Endothelial cell of umbilical vein (primary cell): ENCODE results near the gene TSPAN5. TPM values are rescaled to one million over a fixed set of nuclear protein-coding genes. Genes with fewer than 3 reads are reported as not detected.

Source experiments
- BruUV-seq: library from RNA; stranded (reverse); fragments of 400-500 nt; replicated peaks from 2 replicates; lab custom pipeline; 2021; lab: Mats Ljungman, UMichigan
- CTCF ChIA-PET: fragments of 300-600, 350-600 bp; sonication (Branson Sonifier 250); formaldehyde crosslinking; loops from one replicate; lab custom pipeline; 2021; ENCODE audit warnings: antibody characterized with exemption, inconsistent platforms; lab: Charles Lee
- POLR2A ChIA-PET: fragments of 300-600, 350-600 bp; sonication (Branson Sonifier 250); formaldehyde crosslinking; loops from one replicate; lab custom pipeline; 2021; ENCODE audit warnings: antibody characterized with exemption, inconsistent platforms; lab: Charles Lee
- DNase-seq: peaks from one replicate; pipeline ENCODE4 v3.0.0-alpha.2; 2011; ENCODE audit warnings: low read depth, low spot score
- FAIRE-seq: peaks from 2 replicates; lab custom pipeline; 2011; peaks lifted over from hg19 to GRCh38; lab: Jason Lieb, UNC
- H2AFZ ChIP-seq: 2 replicates; pipeline ENCODE4 v1.6.0; 2012; ENCODE audit warnings: low read depth, low read length, control low read depth, inconsistent platforms
- H3K27ac ChIP-seq: 2 replicates; pipeline ENCODE4 v1.5.1; 2011; ENCODE audit warnings: low read depth, mild to moderate bottlenecking, control low read depth, low read length, moderate library complexity; ENCODE audit not compliant: insufficient read depth
- H3K27me3 ChIP-seq, 2 experiments: 2 replicates each; pipeline versions ENCODE4 v1.6.0 to v1.6.1; 2011; ENCODE audit warnings: low read length in 2 of 2, mixed read lengths in 1 of 2; ENCODE audit not compliant: control insufficient read depth in 2 of 2, insufficient read depth in 2 of 2
- H3K36me3 ChIP-seq, 2 experiments: 2 replicates in 1 of 2; 3 replicates in 1 of 2; pipeline ENCODE4 v1.5.1; 2011; ENCODE audit warnings: low read length in 2 of 2, mild to moderate bottlenecking in 1 of 2, moderate library complexity in 1 of 2; ENCODE audit not compliant: control insufficient read depth in 2 of 2, insufficient read depth in 2 of 2; ENCODE audit errors: extremely low read depth in 1 of 2
- H3K4me1 ChIP-seq: 3 replicates; pipeline ENCODE4 v1.5.1; 2011; ENCODE audit warnings: mild to moderate bottlenecking, low read length; ENCODE audit not compliant: control insufficient read depth, insufficient read depth; ENCODE audit errors: extremely low read depth
- H3K4me2 ChIP-seq: 2 replicates; pipeline ENCODE4 v1.6.1; 2011; ENCODE audit warnings: low read length, control low read depth, mixed read lengths; ENCODE audit not compliant: insufficient read depth
- H3K4me3 ChIP-seq, 3 experiments: fragments of 200-600 bp in 1 of 3; sonication (generic), shearing (Covaris generic) in 1 of 3; replicated peaks in 1 of 3; 2 replicates each; pipeline ENCODE4 v1.5.1; 2011 to 2016; ENCODE audit warnings: control low read depth in 3 of 3, low read length in 3 of 3, mild to moderate bottlenecking in 2 of 3, inconsistent platforms in 1 of 3, low read depth in 1 of 3, moderate library complexity in 1 of 3; ENCODE audit not compliant: insufficient read depth in 1 of 3
- H3K79me2 ChIP-seq: 2 replicates; pipeline ENCODE4 v1.6.0; 2012; ENCODE audit warnings: low read length, inconsistent platforms; ENCODE audit not compliant: control insufficient read depth, insufficient read depth
- H3K9ac ChIP-seq: replicated peaks from 2 replicates; pipeline ENCODE3; 2011; ENCODE audit warnings: low read length, control low read depth; ENCODE audit not compliant: insufficient read depth; ENCODE audit errors: extremely low read depth
- H3K9me1 ChIP-seq: replicated peaks from 3 replicates; pipeline ENCODE4 v1.6.0; 2011; ENCODE audit warnings: mild to moderate bottlenecking, low read length; ENCODE audit not compliant: control insufficient read depth, insufficient read depth; ENCODE audit errors: extremely low read depth
- H3K9me3 ChIP-seq: replicated peaks from 2 replicates; pipeline ENCODE4 v1.5.1; 2012; ENCODE audit warnings: low read length, inconsistent platforms; ENCODE audit not compliant: control insufficient read depth, insufficient read depth
- H4K20me1 ChIP-seq: replicated peaks from 2 replicates; pipeline ENCODE3; 2011; ENCODE audit warnings: mild to moderate bottlenecking, low read length; ENCODE audit not compliant: control insufficient read depth, insufficient read depth; ENCODE audit errors: extremely low read depth
- CTCF ChIP-seq, 2 donors: IDR thresholded peaks; 1 replicate in 1 of 2; 2 replicates in 1 of 2; pipeline ENCODE4 v1.5.1; 2011; ENCODE audit warnings: low read length in 2 of 2, mild to moderate bottlenecking in 2 of 2, moderate library complexity in 2 of 2, control low read depth in 1 of 2, inconsistent platforms in 1 of 2, low read depth in 1 of 2; ENCODE audit not compliant: insufficient read depth in 1 of 2; ENCODE audit errors: extremely low read depth in 1 of 2
- EZH2 ChIP-seq: IDR thresholded peaks from 2 replicates; pipeline ENCODE4 v1.6.1; 2012; ENCODE audit warnings: borderline replicate concordance, low read depth, mild to moderate bottlenecking, moderate library complexity, low read length, inconsistent platforms; ENCODE audit not compliant: severe bottlenecking
- FOS ChIP-seq: IDR thresholded peaks from 2 replicates; pipeline ENCODE4 v1.6.1; 2011; ENCODE audit warnings: mild to moderate bottlenecking, low read length, moderate library complexity, borderline replicate concordance; ENCODE audit not compliant: insufficient read depth
- GATA2 ChIP-seq: IDR thresholded peaks from 2 replicates; pipeline ENCODE4 v1.7.0; 2011; ENCODE audit warnings: low read depth, mild to moderate bottlenecking, moderate library complexity, mixed read lengths, low read length; ENCODE audit not compliant: insufficient read length, insufficient read depth
- JUN ChIP-seq: IDR thresholded peaks from 2 replicates; pipeline ENCODE4 v1.6.1; 2011; ENCODE audit warnings: borderline replicate concordance, low read depth; ENCODE audit not compliant: insufficient read length, insufficient read depth
- MAX ChIP-seq: IDR thresholded peaks from 2 replicates; pipeline ENCODE4 v1.6.1; 2011; ENCODE audit not compliant: insufficient read depth, insufficient read length
- MYC ChIP-seq: IDR thresholded peaks from one replicate; pipeline ENCODE4 v1.6.1; 2011; ENCODE audit warnings: mild to moderate bottlenecking, low read depth, low read length
- POLR2A ChIP-seq: IDR thresholded peaks from 2 replicates; pipeline ENCODE4 v1.6.1; 2012; ENCODE audit warnings: low read depth, mild to moderate bottlenecking, control low read depth, low read length
- POLR2AphosphoS5 ChIP-seq: IDR thresholded peaks from 2 replicates; pipeline ENCODE4 v1.6.1; 2012; ENCODE audit warnings: low read depth, mild to moderate bottlenecking, control low read depth, low read length, moderate library complexity; ENCODE audit not compliant: insufficient read depth
- dilution Hi-C: fragments of 300-500 bp; cut with MboI; formaldehyde crosslinking; loops from one replicate; pipeline ENCODE4 v1.15.0; 2019; ENCODE audit warnings: low sequenced_read_pairs; ENCODE audit not compliant: extremely low pct_ligation_motif_present
- intact Hi-C: fragments of 100-400 bp; cut with micrococcal nuclease; formaldehyde crosslinking; loops from one replicate; pipeline ENCODE4 v1.10.0; 2022
- polyA plus RNA-seq, 4 experiments: library from polyadenylated mRNA; depleted of rRNA in 3 of 4; stranded (reverse) in 3 of 4; unstranded in 1 of 4; fragments of >200 nt; gene quantifications; 2 replicates each; pipeline versions ENCODE4 v1.2.1 to v1.2.3, GENCODE V29; 2011 to 2012; ENCODE audit warnings: missing spikeins in 1 of 4
- total RNA-seq: library from RNA; stranded (reverse); gene quantifications from 2 replicates; pipeline ENCODE4 v1.2.3, GENCODE V29; 2021

The TSPAN5 gene
- total and polyA plus RNA-seq, 2 donors (not counting 3 experiments of a cell fraction or from before 2014, with no cell fraction given), result 45.1 to 50.2 TPM

GRCh38 chr4:98515470-98515809 is 143.0 kb downstream of the TSPAN5 start:
- TF ChIP-seq POLR2A, result no peak
- no peak for TF ChIP-seq CTCF (IDR thresholded peaks at IDR 0.05; ENCODE audit: extremely low read depth in 1 of 2, insufficient read depth in 1 of 2, low read depth in 1 of 2, low read length in 2 of 2)
- no peak for TF ChIP-seq MAX
- no peak for TF ChIP-seq JUN
- TF ChIP-seq POLR2AphosphoS5, result no peak
- TF ChIP-seq GATA2, result no peak
- no peak for TF ChIP-seq EZH2
- TF ChIP-seq FOS, result no peak
- TF ChIP-seq MYC, result no peak
- CTCF ChIA-PET, result interaction anchor here (1.1 to 1.2 kb wide), 2 partner anchors 29 to 287 kb away, joined by 3 read pairs; no protein-coding TSS in a partner anchor
- H3K9me3 ChIP-seq, result no peaks in the 10 kb centered on the region
- no TSS peak for BruUV-seq
- no peak overlapping the region for H3K9ac ChIP-seq
- H3K4me2 ChIP-seq, result peak overlapping the region; percentile 42
- no peaks in the 10 kb centered on the region for H3K27me3 ChIP-seq
- no peaks in the 10 kb centered on the region for H4K20me1 ChIP-seq
- DNase-seq (no peak), FAIRE-seq (peak; percentile 79)
- H3K27ac ChIP-seq, result no peak overlapping the region
- intact Hi-C loops (no loop called here), dilution Hi-C loops (no loop called here)
- H2AFZ ChIP-seq, result no peak overlapping the region
- POLR2A ChIA-PET, result no interaction called here
- peaks cover 25% of the 10 kb centered on the region for H3K79me2 ChIP-seq
- no peaks in the 10 kb centered on the region for H3K9me1 ChIP-seq
- H3K36me3 ChIP-seq, result no peaks in the 10 kb centered on the region
- H3K4me3 ChIP-seq, result no peak overlapping the region
- peaks cover 36% of the 10 kb centered on the region for H3K4me1 ChIP-seq
